Measurements from ENCODE around the gene CUX1. TPM values are rescaled to one million over a fixed set of nuclear protein-coding genes. Genes with fewer than 3 reads are reported as not detected.

CUX1 gene
- total RNA-seq, 1 experiment from 2014 or later, result 39.6 TPM

- Histone ChIP-seq H3K4me1 (ENCODE audit: insufficient read depth, low read length) (no peaks in the 10 kb centered on the region), H3K9me2 (replicated peaks; ENCODE audit: low read length) (no peaks in the 10 kb centered on the region), H3K79me2 (ENCODE audit: low read length) (peaks cover 81% of the 10 kb centered on the region), H3K9ac (ENCODE audit: low read length) (no peak overlapping the region), H3K9me3 (ENCODE audit: low read length) (no peaks in the 10 kb centered on the region), H3K4me2 (ENCODE audit: low read length) (no peak overlapping the region), H3K27ac (ENCODE audit: low read length) (no peak overlapping the region), H2AFZ (ENCODE audit: low read length) (no peak overlapping the region), H3F3A (ENCODE audit: low read length, unreplicated experiment) (no peaks in the 10 kb centered on the region), H3K27me3 (ENCODE audit: low read length) (no peaks in the 10 kb centered on the region), H3K36me3 (ENCODE audit: low read depth, low read length) (no peaks in the 10 kb centered on the region), H3K4me3 (ENCODE audit: low read length) (no peak overlapping the region), H4K20me1 (ENCODE audit: low read length) (no peaks in the 10 kb centered on the region)
- intact Hi-C loops (cut with micrococcal nuclease), result no loop called here
- no peak for TF ChIP-seq EZH2 (IDR thresholded peaks at IDR 0.05; ENCODE audit: low read length, unreplicated experiment)
- no peak for TF ChIP-seq EZH2phosphoT487 (IDR thresholded peaks at IDR 0.05; ENCODE audit: borderline replicate concordance, low read length)
- TF ChIP-seq, protein P1, sequence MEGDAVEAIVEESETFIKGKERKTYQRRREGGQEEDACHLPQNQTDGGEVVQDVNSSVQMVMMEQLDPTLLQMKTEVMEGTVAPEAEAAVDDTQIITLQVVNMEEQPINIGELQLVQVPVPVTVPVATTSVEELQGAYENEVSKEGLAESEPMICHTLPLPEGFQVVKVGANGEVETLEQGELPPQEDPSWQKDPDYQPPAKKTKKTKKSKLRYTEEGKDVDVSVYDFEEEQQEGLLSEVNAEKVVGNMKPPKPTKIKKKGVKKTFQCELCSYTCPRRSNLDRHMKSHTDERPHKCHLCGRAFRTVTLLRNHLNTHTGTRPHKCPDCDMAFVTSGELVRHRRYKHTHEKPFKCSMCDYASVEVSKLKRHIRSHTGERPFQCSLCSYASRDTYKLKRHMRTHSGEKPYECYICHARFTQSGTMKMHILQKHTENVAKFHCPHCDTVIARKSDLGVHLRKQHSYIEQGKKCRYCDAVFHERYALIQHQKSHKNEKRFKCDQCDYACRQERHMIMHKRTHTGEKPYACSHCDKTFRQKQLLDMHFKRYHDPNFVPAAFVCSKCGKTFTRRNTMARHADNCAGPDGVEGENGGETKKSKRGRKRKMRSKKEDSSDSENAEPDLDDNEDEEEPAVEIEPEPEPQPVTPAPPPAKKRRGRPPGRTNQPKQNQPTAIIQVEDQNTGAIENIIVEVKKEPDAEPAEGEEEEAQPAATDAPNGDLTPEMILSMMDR (conservative IDR thresholded peaks at IDR 0.05; ENCODE audit: low read depth, low read length), result no peak
- no peak for ATAC-seq
- CTCF ChIA-PET, result no interaction called here
- no peak for DNase-seq
- POLR2A ChIA-PET (ENCODE audit: unreplicated experiment), result no interaction called here
- BruUV-seq (replicated peaks), result no TSS peak
Measured at GRCh38 chr7:101899616-101900015, 82.2 kb downstream of the CUX1 start.

DNA sequence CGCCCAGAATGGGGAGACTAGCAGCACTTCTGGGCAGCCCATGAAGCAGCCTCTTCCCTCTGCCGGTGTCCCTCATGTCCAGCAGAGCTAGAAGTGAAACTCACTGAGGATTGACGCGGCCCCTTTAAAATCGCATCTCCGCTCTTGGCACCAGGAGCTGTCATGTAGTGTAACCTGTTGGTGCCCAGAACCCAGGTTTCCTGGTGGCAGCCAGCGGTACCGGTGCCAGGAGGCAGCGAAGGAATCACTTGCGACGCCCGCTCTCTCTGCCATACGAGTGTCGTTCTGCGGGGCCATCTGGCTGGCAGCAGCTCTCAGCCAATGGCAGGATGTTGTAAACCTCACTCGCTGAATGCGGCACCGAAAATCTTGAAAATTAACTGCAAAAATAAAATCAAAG, 82.7 kb downstream of the CUX1 start:
- no peaks in the 10 kb centered on the region for H3F3A ChIP-seq (ENCODE audit: low read length, unreplicated experiment)
- no peak overlapping the region for H2AFZ ChIP-seq (ENCODE audit: low read length)
- H3K36me3 ChIP-seq (ENCODE audit: low read depth, low read length), result no peaks in the 10 kb centered on the region
- no peaks in the 10 kb centered on the region for H3K9me2 ChIP-seq (replicated peaks; ENCODE audit: low read length)
- H3K4me3 ChIP-seq (ENCODE audit: low read length), result no peak overlapping the region
- H3K4me1 ChIP-seq (ENCODE audit: insufficient read depth, low read length), result no peaks in the 10 kb centered on the region
- TF ChIP-seq, protein P1 (conservative IDR thresholded peaks at IDR 0.05; ENCODE audit: low read depth, low read length), result no peak
- TF ChIP-seq EZH2phosphoT487 (IDR thresholded peaks at IDR 0.05; ENCODE audit: borderline replicate concordance, low read length) (no peak), EZH2 (IDR thresholded peaks at IDR 0.05; ENCODE audit: low read length, unreplicated experiment) (no peak)
- no peaks in the 10 kb centered on the region for H3K9me3 ChIP-seq (ENCODE audit: low read length)
- no TSS peak for BruUV-seq (replicated peaks)
- ChIA-PET CTCF (no interaction called here), POLR2A (ENCODE audit: unreplicated experiment) (interaction anchor here (0.6 kb wide), 1 partner anchor 208 kb away, joined by 3 read pairs; no protein-coding TSS in a partner anchor)
- no peaks in the 10 kb centered on the region for H3K27me3 ChIP-seq (ENCODE audit: low read length)
- peaks cover 83% of the 10 kb centered on the region for H3K79me2 ChIP-seq (ENCODE audit: low read length)
- no peak overlapping the region for H3K27ac ChIP-seq (ENCODE audit: low read length)
- H3K4me2 ChIP-seq (ENCODE audit: low read length), result no peak overlapping the region
- ATAC-seq (no peak; the same call in 1 of the 2 replicates), DNase-seq (no peak)
- intact Hi-C loops (cut with micrococcal nuclease), result no loop called here
- H3K9ac ChIP-seq (ENCODE audit: low read length), result no peak overlapping the region
- H4K20me1 ChIP-seq (ENCODE audit: low read length), result no peaks in the 10 kb centered on the region

- Histone ChIP-seq H3K4me3 (ENCODE audit: low read length) (no peak overlapping the region), H3K27ac (ENCODE audit: low read length) (no peak overlapping the region), H3K36me3 (ENCODE audit: low read depth, low read length) (no peaks in the 10 kb centered on the region), H2AFZ (ENCODE audit: low read length) (no peak overlapping the region), H4K20me1 (ENCODE audit: low read length) (no peaks in the 10 kb centered on the region), H3K27me3 (ENCODE audit: low read length) (no peaks in the 10 kb centered on the region), H3K9ac (ENCODE audit: low read length) (no peak overlapping the region), H3K79me2 (ENCODE audit: low read length) (peaks cover 84% of the 10 kb centered on the region), H3F3A (ENCODE audit: low read length, unreplicated experiment) (no peaks in the 10 kb centered on the region), H3K4me2 (ENCODE audit: low read length) (no peak overlapping the region), H3K4me1 (ENCODE audit: insufficient read depth, low read length) (no peaks in the 10 kb centered on the region), H3K9me2 (replicated peaks; ENCODE audit: low read length) (no peaks in the 10 kb centered on the region), H3K9me3 (ENCODE audit: low read length) (no peaks in the 10 kb centered on the region)
- ChIA-PET CTCF (no interaction called here), POLR2A (ENCODE audit: unreplicated experiment) (no interaction called here)
- ATAC-seq (no peak), DNase-seq (no peak)
- TF ChIP-seq, protein P1 (conservative IDR thresholded peaks at IDR 0.05; ENCODE audit: low read depth, low read length), result no peak
- TF ChIP-seq EZH2 (IDR thresholded peaks at IDR 0.05; ENCODE audit: low read length, unreplicated experiment), result no peak
- TF ChIP-seq EZH2phosphoT487 (IDR thresholded peaks at IDR 0.05; ENCODE audit: borderline replicate concordance, low read length), result no peak
- intact Hi-C loops (cut with micrococcal nuclease), result no loop called here
- BruUV-seq (replicated peaks), result no TSS peak
Measured at GRCh38 chr7:101901661-101902491, 84.5 kb downstream of the CUX1 start.
